NT2/D1 (cell line): Measurements from ENCODE around the gene ZNF385B.

Experiments
- YY1 ChIP-seq: IDR thresholded peaks from 2 replicates; pipeline ENCODE4 v1.6.1; 2011; ENCODE audit not compliant: insufficient read length, insufficient read depth
- ZNF274 ChIP-seq: IDR thresholded peaks from 2 replicates; pipeline ENCODE4 v1.6.1; 2011; ENCODE audit warnings: mild to moderate bottlenecking, low read depth, low read length

DNA sequence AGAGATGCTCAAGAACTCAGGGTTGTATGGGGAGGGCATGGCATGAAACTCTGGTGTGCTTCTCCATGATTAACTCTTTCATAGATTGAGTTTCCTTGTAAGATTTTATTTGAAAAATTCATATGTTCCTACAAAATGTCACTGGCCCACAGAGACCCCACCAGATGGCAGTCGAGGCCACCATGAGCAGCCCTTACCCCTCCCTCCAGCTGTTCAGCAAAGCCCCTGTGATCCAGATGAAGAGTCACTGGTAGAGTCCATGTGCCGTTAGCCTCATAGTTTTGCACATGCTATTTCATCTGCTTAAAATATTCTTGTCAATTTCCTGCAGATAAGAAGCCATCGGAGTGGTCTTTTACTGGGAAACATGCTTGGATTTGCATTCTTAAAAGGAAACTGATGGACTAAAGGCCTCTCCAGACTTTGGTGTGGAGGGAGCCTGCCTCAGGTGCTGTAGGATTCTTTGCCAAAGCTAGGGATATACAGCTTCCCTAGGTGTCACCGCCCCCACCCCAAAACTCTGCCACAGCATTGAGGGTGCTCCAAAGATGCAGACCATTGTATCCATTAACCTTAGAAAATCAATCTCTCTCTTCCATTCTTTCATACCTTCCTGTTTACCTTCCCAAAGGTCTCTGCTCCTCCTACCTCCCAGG, 18.8 kb downstream of the ZNF385B start:
- TF ChIP-seq YY1 (no peak), ZNF274 (no peak)
